SK-N-MC (cell line): Measurements from ENCODE around the gene NT5C3A.

ENCODE experiments used
- DNase-seq: peaks from one replicate; pipeline ENCODE4 v3.0.0-alpha.2; 2011; ENCODE audit warnings: low read depth, low spot score
- H3K27ac ChIP-seq: fragments of 200-600 bp; sonication (generic); 2 replicates; pipeline ENCODE4 v1.5.1; 2016; ENCODE audit warnings: mixed run types
- H3K36me3 ChIP-seq: fragments of 200-600 bp; sonication (generic); 2 replicates; pipeline ENCODE4 v1.6.1; 2017; ENCODE audit warnings: antibody characterized with exemption, low read length, mixed read lengths; ENCODE audit not compliant: insufficient read depth
- H3K4me3 ChIP-seq: fragments of 200-600 bp; sonication (generic); 2 replicates; pipeline ENCODE4 v1.5.1; 2016
- H3K9ac ChIP-seq: fragments of 200-600 bp; sonication (generic); 2 replicates; pipeline ENCODE4 v1.8.0; 2017; ENCODE audit warnings: mixed run types, mixed read lengths; ENCODE audit not compliant: insufficient read length
- H3K9me3 ChIP-seq: fragments of 200-600 bp; sonication (generic); 2 replicates; pipeline ENCODE4 v1.6.1; 2017; ENCODE audit warnings: low read depth, mild to moderate bottlenecking, antibody characterized with exemption, low read length, moderate library complexity, mixed read lengths
- EZH2 ChIP-seq: fragments of 200-600 bp; sonication (generic); IDR thresholded peaks from one replicate; pipeline ENCODE4 v1.6.1; 2017; ENCODE audit warnings: antibody characterized with exemption
- FOXP2 ChIP-seq: optimal IDR thresholded peaks from 2 replicates; pipeline ENCODE3; 2011; ENCODE audit warnings: mild to moderate bottlenecking, moderate library complexity; ENCODE audit not compliant: insufficient read depth; ENCODE audit errors: extremely low read length, control extremely low read depth
- POLR2AphosphoS5 ChIP-seq: IDR thresholded peaks from 2 replicates; pipeline ENCODE4 v1.6.1; 2012; ENCODE audit warnings: mild to moderate bottlenecking, low read depth, low read length, borderline replicate concordance

Gene NT5C3A

DNA sequence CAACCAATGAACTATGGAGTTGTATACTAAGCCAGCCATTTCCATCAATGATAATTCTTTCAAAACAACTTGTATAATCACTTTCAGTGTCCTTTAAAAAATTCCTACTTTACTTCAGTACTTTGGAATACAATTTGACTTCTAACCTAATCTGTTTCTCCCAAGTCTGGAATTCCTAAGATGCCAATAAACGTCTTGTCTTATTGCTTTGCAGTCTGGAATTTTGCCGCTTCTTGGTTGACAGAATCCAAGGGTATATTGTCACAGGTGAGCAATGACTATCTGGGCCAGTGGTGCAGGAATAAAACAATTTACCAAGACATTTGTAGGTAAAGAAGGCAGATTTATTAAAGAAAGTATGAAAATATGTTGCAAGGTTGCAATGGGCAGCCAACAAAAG lies 24.8 kb upstream of the NT5C3A start:
- Histone ChIP-seq H3K9me3 (no peaks in the 10 kb centered on the region), H3K27ac (no peak overlapping the region), H3K9ac (no peak overlapping the region), H3K4me3 (no peak overlapping the region), H3K36me3 (no peaks in the 10 kb centered on the region)
- TF ChIP-seq EZH2, result no peak
- TF ChIP-seq POLR2AphosphoS5, result no peak
- no peak for TF ChIP-seq FOXP2
- DNase-seq, result no peak

DNA sequence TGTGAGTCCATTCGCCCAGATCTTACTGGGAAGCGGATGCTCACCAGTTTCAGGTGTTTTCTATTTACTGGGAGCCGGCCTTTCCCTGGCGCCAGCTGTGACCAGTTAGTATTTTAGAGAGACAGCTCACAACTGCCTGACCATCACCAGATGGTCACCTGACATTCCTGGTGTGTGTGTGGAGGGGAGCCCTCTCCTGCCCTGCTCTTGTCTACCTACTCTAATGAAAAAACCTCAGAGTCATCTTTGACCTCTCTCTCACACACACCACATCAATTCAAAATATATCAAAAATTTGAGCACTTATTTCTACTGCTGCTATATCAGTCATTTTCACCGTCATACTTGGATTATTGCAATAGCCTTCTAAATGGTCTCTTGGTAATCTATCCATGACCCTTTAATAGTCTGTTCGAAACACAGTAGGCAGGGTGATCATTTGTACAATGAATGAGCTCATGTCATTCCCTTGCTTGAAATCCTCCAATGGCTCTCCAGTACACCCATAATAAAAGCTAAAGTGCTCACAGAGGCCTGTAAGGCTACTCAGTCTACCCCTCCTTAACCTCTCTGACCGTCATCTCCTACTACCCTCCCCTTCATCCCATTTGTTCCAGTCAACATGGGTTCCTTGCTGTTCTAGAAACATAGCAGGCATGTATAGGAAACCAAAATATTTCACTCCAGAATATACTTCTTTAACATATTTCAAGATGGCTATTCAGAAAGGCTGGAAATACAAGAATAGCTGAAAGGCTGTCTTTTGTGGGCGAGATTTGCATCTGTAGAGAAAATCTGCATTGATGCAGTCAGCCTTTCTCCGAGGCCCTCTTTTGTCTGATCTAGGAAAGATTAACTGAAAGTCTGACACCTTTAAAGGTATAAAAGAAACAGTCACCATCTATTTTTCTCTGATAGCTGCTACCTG lies 17.5 kb upstream of the NT5C3A start:
- Histone ChIP-seq H3K9ac (no peak overlapping the region), H3K4me3 (no peak overlapping the region), H3K9me3 (no peaks in the 10 kb centered on the region), H3K36me3 (no peaks in the 10 kb centered on the region), H3K27ac (no peak overlapping the region)
- no peak for DNase-seq
- TF ChIP-seq EZH2 (no peak), POLR2AphosphoS5 (no peak), FOXP2 (no peak)

DNA sequence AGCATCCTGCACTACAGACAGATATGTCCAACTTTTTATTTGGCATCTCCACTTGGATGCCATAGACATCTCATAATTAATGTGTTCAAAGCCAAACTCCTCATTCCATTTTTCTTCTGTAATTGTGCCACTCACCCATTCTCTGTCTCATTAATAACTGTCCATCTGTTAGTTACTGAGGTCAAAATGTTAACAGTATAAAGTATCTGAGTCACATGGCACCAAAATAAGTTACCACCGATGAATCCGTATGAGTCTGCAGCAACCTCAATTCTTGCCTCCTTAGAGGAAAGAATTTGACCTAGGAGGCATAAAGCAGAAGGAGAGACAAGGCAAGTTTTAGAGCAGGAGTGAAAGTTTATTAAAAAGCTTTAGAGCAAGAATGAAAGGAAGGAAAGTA lies 16.5 kb upstream of the NT5C3A start:
- TF ChIP-seq EZH2 (no peak), FOXP2 (no peak), POLR2AphosphoS5 (no peak)
- H3K27ac ChIP-seq, result no peak overlapping the region
- H3K9ac ChIP-seq, result no peak overlapping the region
- DNase-seq, result no peak
- no peaks in the 10 kb centered on the region for H3K36me3 ChIP-seq
- H3K4me3 ChIP-seq, result no peak overlapping the region
- H3K9me3 ChIP-seq, result no peaks in the 10 kb centered on the region

DNA sequence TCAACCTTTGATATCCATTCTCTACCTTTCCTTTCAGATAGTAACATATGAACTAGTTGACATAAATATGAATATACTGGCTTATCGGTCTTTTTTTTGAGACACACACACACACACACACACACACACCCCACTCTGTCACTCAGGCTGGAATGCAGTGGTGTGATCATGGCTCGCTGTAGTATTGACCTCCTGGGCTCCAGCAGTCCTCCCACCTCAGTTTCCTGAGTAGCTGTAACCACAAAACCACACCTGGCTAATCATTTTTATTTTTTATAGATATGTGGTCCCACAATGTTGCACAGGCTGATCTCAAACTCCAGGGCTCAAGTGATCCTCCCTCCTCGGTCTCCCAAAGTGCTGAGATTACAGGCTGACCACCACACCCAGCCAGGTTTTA lies 14.2 kb upstream of the NT5C3A start:
- TF ChIP-seq FOXP2 (no peak), EZH2 (no peak), POLR2AphosphoS5 (no peak)
- H3K27ac ChIP-seq, result no peak overlapping the region
- no peaks in the 10 kb centered on the region for H3K9me3 ChIP-seq
- DNase-seq, result no peak
- H3K9ac ChIP-seq, result no peak overlapping the region
- H3K4me3 ChIP-seq, result no peak overlapping the region
- H3K36me3 ChIP-seq, result no peaks in the 10 kb centered on the region

DNA sequence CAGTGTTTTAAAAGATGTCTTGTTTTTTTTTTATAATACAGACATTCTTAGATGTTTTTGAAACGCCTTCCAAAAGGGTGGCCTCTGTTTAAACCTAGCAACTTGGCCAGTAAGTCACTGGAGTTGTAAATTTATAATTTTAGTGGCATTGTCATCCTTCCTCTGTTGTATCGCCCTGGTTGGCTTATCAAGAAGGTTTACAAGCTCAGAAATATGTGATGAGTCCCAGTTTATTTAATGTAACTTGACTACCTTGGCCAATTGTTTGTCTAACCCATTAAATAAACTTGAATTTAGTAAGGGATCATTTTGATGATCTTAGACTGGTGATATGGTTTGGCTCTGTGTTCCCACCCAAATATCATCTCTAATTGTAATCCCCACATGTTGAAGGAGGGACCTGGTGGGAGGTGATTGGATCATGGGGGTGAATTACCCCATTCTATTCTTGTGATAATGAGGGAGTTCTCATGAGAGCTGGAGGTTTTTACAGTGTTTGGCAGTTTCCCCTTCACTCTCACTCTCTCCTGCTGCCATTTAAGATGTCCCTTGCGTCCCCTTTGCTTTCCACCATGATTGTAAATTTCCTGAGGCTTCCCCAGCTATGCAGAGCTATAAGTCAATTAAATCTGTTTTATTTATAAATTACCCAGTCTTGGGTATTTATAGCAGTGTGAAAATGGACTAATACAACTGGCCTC lies 13.4 kb upstream of the NT5C3A start:
- Histone ChIP-seq H3K9ac (no peak overlapping the region), H3K9me3 (no peaks in the 10 kb centered on the region), H3K27ac (no peak overlapping the region), H3K4me3 (no peak overlapping the region), H3K36me3 (no peaks in the 10 kb centered on the region)
- DNase-seq, result no peak
- TF ChIP-seq POLR2AphosphoS5 (no peak), FOXP2 (no peak), EZH2 (no peak)

DNA sequence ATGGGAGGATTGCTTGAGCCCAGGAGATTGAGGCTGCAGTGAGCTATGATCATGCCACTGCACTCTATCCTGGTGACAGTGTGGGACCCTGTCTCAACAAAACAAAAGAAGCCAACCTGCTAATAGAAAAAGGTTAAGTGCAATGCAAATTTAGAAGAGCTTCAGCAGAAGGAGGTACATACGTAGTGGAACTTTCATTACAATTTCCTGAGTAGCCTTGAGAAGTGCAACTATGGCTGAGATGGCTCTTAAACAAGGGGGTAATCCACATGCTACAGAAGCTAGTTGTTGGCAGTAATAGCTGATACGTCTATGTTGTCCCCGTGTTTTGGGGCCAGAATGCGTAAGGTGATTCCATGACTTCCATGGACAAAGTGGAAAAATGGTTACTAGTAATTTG lies 10.7 kb upstream of the NT5C3A start:
- Histone ChIP-seq H3K9me3 (no peaks in the 10 kb centered on the region), H3K4me3 (no peak overlapping the region), H3K36me3 (no peaks in the 10 kb centered on the region), H3K9ac (no peak overlapping the region), H3K27ac (no peak overlapping the region)
- DNase-seq, result no peak
- no peak for TF ChIP-seq FOXP2
- TF ChIP-seq POLR2AphosphoS5, result no peak
- no peak for TF ChIP-seq EZH2

DNA sequence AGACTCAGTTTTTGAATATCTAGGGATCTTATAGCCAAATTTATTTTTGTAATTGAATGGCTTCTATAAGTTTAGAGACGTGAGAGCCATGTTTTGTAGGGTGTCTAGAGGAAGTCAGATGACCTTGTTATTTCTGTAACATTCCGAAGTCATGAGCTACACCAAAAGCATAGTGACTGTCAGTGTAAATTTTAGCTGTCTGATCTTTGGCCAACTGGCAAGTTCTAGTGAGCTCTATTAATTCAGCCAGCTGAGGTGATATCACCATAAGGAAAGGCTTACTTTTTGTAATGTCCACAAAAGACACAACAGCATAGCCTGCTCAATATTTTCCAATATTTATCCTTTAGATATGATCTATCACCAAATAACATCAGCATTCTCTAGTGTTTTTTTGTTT lies 9.9 kb upstream of the NT5C3A start:
- no peak for DNase-seq
- H3K36me3 ChIP-seq, result no peaks in the 10 kb centered on the region
- no peak for TF ChIP-seq EZH2
- no peak for TF ChIP-seq POLR2AphosphoS5
- no peak for TF ChIP-seq FOXP2
- H3K9ac ChIP-seq, result no peak overlapping the region
- H3K4me3 ChIP-seq, result no peak overlapping the region
- H3K9me3 ChIP-seq, result no peaks in the 10 kb centered on the region
- H3K27ac ChIP-seq, result no peak overlapping the region

DNA sequence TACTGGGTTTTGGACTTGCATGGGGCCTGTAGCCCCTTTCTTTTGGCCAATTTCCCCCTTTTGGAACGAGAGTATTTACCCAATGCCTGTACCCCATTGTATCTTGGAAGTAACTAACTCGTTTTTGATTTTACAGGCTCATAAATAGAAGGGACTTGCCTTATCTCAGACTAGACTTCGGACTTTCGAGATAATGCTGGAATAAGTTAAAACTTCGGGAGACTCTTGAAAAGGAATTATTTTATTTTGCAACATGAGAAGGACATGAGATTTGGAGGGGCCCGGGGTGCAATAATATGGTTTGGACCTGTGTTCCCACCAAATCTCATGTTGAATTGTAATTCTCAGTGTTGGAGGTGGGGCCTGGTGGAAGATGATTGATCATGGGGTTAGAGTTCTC lies 8.3 kb upstream of the NT5C3A start:
- H3K27ac ChIP-seq, result no peak overlapping the region
- H3K9me3 ChIP-seq, result no peaks in the 10 kb centered on the region; the same call in 1 of the 2 replicates
- no peak for TF ChIP-seq POLR2AphosphoS5
- TF ChIP-seq EZH2, result no peak
- TF ChIP-seq FOXP2, result no peak
- no peak overlapping the region for H3K9ac ChIP-seq
- no peak overlapping the region for H3K4me3 ChIP-seq
- H3K36me3 ChIP-seq, result no peaks in the 10 kb centered on the region
- no peak for DNase-seq
